K562 (cell line): ENCODE measurements around the gene TNFAIP6.

Experiments
- BRF1 ChIP-seq: IDR thresholded peaks from 3 replicates; pipeline ENCODE4 v1.6.1; 2011; ENCODE audit warnings: borderline replicate concordance, mild to moderate bottlenecking; ENCODE audit not compliant: insufficient read length; ENCODE audit errors: extremely low read depth
- ELF4 ChIP-seq: fragments of 450-650 bp; formaldehyde crosslinking; IDR thresholded peaks from 2 replicates; pipeline ENCODE4 v1.4.0; 2022; ENCODE audit warnings: missing genetic modification characterization
- FOXP1 ChIP-seq: sonication (generic); formaldehyde crosslinking; IDR thresholded peaks from 2 replicates; pipeline ENCODE4 v1.8.0; 2022; ENCODE audit warnings: mild to moderate bottlenecking, missing genetic modification reagents
- GABPA ChIP-seq: fragments of 200-800 bp; sonication (Bioruptor generic); conservative IDR thresholded peaks from 2 replicates; pipeline ENCODE4 v1.6.1; 2016; ENCODE audit warnings: low read depth, missing genetic modification characterization, missing compliant biosample characterization
- MAZ ChIP-seq, 2 experiments: fragments of 450-650 bp in 1 of 2; sonication (generic) in 1 of 2; formaldehyde crosslinking; IDR thresholded peaks in 1 of 2; conservative IDR thresholded peaks in 1 of 2; 2 replicates each; pipeline versions ENCODE4 v1.4.0 to v1.5.0; 2020; ENCODE audit warnings: mild to moderate bottlenecking in 1 of 2, missing genetic modification reagents in 1 of 2
- POLR2AphosphoS5 ChIP-seq: IDR thresholded peaks from 2 replicates; pipeline ENCODE4 v1.6.1; 2011; ENCODE audit warnings: mild to moderate bottlenecking, low read depth, low read length, moderate library complexity; ENCODE audit not compliant: control insufficient read depth, insufficient read depth
- TFAM ChIP-seq: fragments of 250-450 bp; sonication (Bioruptor Pico); conservative IDR thresholded peaks from 2 replicates; pipeline ENCODE4 v1.5.0; 2021; ENCODE audit warnings: mild to moderate bottlenecking, moderate library complexity
- TF ChIP-seq, protein P1 (sequence below): sonication (generic); formaldehyde crosslinking; IDR thresholded peaks from 2 replicates; pipeline ENCODE4 v1.8.0; 2022; ENCODE audit warnings: missing genetic modification reagents, mild to moderate bottlenecking, moderate library complexity, borderline replicate concordance

DNA sequence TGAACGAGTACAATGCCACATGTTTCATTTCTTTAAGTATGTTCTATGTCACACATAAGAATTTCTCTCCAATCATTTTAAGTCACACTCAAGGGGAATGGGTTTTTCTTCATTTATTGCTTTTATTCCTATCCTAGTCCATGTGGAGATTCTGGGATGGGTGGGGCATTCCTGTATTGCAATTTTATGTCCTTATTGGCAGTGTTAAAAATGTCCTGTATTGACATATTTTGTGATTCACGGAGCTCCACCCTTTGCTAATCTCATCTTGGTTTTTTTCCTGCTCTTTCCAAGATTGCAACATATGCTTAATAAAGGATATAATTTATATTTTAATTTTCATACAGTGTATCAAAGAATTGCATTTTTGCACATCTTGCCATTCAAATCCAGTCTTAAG lies 3.4 kb upstream of the TNFAIP6 start:
- TF ChIP-seq TFAM (CRISPR knock-in tag) (no peak), GABPA (tag) (no peak), MAZ (CRISPR knock-in tag; conservative IDR thresholded peaks at IDR 0.05 in 1 of 2, IDR thresholded peaks at IDR 0.05 in 1 of 2) (no peak), BRF1 (no peak), POLR2AphosphoS5 (no peak), ELF4 (CRISPR knock-in tag) (no peak), FOXP1 (no peak)
- TF ChIP-seq, protein P1, sequence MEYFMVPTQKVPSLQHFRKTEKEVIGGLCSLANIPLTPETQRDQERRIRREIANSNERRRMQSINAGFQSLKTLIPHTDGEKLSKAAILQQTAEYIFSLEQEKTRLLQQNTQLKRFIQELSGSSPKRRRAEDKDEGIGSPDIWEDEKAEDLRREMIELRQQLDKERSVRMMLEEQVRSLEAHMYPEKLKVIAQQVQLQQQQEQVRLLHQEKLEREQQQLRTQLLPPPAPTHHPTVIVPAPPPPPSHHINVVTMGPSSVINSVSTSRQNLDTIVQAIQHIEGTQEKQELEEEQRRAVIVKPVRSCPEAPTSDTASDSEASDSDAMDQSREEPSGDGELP (CRISPR knock-in tag): no peak
